ENCODE measurements around the gene ALDH5A1.

Gene ALDH5A1

DNA sequence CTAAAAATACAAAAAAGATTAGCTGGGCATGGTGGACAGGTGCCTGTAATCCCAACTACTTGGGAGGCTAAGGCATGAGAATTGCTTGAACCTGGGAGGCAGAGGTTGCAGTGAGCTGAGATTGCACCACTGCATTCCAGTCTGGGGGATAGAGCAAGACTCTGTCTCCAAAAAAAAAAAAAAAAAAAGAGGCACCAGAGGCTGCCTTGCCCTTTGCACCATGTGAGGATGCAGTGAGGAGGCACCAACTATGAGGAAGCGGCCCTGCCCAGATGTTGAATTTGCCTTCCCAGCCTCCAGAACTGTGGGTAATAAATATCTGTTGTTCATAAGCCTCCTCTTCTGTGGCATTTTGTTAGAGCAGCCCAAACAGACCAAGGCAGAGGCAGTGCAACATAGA, 54.4 kb downstream of the ALDH5A1 start:
- TF ChIP-seq POLR2A (IDR thresholded peaks at IDR 0.05; ENCODE audit: low read length) (no peak), GATA1 (IDR thresholded peaks at IDR 0.05; ENCODE audit: low read depth, low read length) (no peak)
- no peak for DNase-seq

DNA sequence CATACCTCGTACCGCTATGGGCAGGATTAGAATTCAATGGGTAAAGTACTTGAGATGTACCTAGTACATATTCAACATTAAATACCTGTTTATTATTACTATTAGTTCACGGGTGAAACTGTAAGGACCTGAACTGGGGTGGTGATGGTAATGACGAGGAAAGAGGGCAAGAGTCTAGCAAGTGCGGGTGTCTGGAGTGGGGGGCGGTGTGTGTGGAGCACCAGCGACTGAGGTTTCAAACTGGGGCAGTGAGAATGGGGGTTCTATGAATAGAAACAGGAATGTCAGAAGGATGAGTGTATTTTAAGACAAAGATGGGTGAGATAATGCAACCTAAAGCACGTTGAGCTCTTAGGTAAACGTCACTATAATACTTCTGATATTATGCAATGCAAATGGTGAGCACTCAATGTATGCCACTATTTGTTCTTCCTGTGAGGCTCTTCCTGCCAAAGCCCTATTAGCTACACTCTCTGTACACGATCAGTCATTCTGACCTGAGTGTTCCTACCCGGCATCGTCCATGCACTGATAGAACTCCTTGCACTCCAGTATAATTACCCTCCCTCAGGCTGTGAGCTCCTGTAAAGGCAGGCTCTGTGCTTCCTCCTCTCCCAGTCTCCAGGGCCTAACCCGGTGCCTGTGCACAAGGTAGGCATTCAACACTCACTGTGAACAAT, 55.0 kb downstream of the ALDH5A1 start:
- no peak for TF ChIP-seq GATA1 (IDR thresholded peaks at IDR 0.05; ENCODE audit: low read depth, low read length)
- TF ChIP-seq POLR2A (IDR thresholded peaks at IDR 0.05; ENCODE audit: low read length) = no peak
- no peak for DNase-seq

DNA sequence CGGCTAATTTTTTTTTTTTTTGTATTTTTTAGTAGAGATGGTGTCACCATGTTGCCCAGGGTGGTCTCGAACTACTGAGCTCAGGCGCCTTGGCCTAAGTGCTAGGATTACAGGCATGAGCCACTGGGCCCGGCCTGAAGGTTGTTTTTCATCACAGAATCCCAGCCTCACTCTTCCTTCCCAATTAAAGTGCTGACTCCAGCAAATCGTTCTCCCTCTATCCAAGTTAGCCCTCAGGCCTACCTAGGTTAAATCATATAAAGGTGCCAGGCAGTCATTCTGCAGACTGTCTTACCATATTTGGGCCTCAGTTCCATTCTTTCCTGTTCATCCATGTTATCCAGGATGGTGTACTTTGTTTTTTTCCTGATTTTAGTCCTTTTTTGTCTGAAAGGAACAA, 56.4 kb downstream of the ALDH5A1 start:
- TF ChIP-seq GATA1 (IDR thresholded peaks at IDR 0.05; ENCODE audit: low read depth, low read length) = no peak
- TF ChIP-seq POLR2A (IDR thresholded peaks at IDR 0.05; ENCODE audit: low read length) = no peak
- DNase-seq = no peak

DNA sequence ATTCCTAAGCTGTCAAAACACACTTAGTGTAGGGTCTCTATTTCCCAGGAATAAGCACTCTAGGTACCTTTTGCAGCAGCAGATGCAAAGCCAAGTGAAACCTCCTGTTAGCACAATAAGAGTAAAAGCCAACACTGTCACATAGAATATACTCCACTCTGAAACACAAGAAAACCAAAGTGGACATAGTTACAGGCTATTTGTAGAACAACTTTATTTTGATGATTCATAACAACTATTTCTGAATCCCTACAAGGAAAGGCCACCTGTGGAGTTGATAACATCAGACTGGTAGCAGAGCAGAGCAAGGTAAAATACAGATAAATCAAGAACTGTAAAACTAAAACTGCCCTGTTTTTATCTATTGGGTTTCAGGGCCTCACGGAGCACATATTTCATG, 59.7 kb downstream of the ALDH5A1 start:
- DNase-seq = no peak

DNA sequence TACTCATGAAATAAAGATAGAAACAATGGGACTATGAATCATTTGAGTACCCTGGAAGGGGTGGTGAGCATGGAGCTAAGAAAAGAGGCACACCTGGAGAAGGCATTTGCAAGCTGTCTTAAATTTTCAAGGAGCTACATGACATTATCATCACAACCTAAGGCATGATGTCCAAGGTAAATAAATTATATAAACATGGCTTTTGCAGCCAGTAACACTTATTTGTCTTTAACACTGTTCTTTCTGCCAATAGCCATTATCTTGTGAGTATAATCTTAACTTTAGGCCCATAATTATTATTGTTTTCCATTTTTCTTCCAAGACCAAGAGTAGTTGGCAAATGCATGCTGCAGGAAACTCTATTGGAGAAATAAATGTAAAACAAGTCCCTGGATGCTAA, 63.7 kb downstream of the ALDH5A1 start:
- TF ChIP-seq POLR2A (IDR thresholded peaks at IDR 0.05; ENCODE audit: low read length) (no peak), GATA1 (IDR thresholded peaks at IDR 0.05; ENCODE audit: low read depth, low read length) (no peak)

More for the DNA sequence above, 59.7 kb downstream of the ALDH5A1 start:
- TF ChIP-seq GATA1 (IDR thresholded peaks at IDR 0.05; ENCODE audit: low read depth, low read length) (no peak), POLR2A (IDR thresholded peaks at IDR 0.05; ENCODE audit: low read length) (no peak)

DNA sequence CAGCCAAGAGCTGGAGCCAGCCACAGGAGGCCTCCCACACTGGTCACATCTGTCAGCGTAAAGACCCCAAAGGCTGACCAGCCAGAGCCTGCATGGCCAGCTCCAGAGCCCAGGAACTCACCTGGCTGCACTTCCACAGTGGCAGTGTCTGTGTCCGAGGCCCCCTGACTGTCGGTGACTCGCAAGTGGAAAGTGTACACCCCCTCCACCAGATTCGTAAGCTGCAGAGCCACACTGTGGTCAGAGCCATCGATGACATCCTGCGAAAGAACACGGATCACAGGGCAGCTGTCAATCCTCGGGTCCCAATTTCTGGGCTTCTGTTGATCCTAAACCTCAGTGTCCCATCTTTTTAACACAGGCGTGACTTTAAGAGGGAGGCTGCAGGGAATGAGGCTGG, 69.3 kb downstream of the ALDH5A1 start:
- no peak for TF ChIP-seq GATA1 (IDR thresholded peaks at IDR 0.05; ENCODE audit: low read depth, low read length)
- no peak for TF ChIP-seq POLR2A (IDR thresholded peaks at IDR 0.05; ENCODE audit: low read length)
- DNase-seq = no peak

More for the DNA sequence above, 63.7 kb downstream of the ALDH5A1 start:
- no peak for DNase-seq

DNA sequence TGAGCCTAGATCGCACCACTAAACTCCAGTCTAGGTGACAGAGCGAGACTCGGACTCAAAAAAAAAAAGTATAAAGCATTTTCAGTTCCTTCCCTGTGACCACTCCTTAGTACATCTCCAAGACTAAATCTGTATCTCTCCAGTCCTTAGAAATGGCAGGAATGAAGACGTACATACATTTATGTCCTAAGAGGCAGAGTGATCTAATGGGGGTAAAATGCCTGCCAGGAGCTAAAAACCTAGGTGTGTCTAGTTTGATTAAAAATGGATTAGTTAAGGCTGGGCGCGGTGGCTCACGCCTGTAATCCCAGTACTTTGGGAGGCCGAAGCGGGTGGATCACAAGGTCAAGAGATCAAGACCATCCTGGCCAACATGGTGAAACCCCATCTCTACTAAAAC, 70.4 kb downstream of the ALDH5A1 start:
- no peak for TF ChIP-seq GATA1 (IDR thresholded peaks at IDR 0.05; ENCODE audit: low read depth, low read length)
- no peak for TF ChIP-seq POLR2A (IDR thresholded peaks at IDR 0.05; ENCODE audit: low read length)
- DNase-seq = no peak

DNA sequence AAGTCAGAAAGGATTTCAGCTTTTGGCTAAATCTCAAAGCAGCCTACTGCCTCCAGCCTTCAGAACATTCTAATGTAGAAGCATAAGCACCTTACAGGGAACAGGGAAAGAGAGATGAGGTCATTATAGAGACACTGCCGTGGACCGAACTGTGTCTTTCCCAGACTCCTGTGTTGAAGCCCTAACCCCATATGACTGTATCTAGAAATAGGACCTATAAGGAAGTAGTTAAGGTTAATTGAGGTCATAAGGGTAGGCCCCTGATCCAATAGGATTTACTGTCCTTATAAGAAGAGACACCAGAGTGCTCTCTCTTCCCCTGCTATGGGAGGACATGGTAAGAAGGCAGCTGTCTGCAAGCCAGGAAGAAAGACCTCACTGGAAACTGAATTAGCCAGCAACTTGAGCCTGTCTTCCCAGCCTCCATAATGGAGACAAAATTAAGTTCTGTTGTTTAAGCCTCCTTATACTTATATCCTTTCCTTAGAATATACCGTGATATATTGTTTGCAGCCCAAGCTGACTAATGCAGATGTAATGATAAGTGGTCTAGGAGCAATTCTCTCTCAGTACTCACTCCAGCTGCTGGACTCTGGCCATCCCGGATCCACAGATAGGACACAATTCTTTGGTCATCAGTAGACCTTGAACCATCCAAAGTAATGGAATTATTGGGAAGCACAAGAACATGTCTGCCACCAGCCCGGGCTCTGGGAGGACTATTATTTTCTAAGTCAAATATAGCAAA, 71.4 kb downstream of the ALDH5A1 start:
- TF ChIP-seq POLR2A (IDR thresholded peaks at IDR 0.05; ENCODE audit: low read length) = no peak
- TF ChIP-seq GATA1 (IDR thresholded peaks at IDR 0.05; ENCODE audit: low read depth, low read length) = no peak
- no peak for DNase-seq

DNA sequence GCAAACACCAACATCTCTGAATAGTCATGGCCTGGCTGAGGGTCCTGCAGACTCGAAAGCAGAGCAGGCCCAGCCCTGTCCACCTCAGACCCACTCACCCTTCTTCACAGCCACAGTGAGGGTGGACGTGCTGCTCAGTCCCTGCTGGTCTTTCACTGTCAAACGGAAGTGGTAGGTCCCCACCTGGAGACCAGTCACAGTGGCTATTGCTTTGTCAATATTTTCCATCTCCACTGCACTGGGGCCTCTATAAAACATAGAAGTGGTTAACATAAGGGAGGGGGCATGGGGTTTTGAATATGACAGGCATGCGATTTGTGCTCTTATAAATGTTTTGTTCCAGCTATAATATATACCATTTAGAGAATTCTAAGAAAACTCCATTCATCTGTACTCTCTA, 73.9 kb downstream of the ALDH5A1 start:
- no peak for TF ChIP-seq POLR2A (IDR thresholded peaks at IDR 0.05; ENCODE audit: low read length)
- TF ChIP-seq GATA1 (IDR thresholded peaks at IDR 0.05; ENCODE audit: low read depth, low read length) = no peak
- no peak for DNase-seq

DNA sequence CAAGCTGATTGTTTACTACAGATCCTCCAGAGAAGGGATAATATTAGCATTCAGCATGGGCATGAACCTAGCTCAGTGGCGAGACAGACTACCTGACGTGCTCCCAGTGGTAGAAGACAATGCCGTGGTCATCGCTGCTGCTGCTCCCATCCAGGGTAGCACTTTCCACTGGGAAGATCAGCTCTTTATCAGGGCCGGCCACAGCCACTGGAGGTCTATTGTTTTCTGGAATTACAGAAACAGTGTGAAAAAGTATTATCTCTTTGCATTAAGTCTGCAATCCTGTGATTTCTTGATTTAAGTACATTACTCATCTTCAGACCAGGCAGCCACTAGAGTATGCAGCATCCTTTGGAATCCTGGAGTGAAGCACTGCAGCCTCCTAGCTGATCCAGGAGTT, 75.0 kb downstream of the ALDH5A1 start:
- TF ChIP-seq POLR2A (IDR thresholded peaks at IDR 0.05; ENCODE audit: low read length) = no peak
- TF ChIP-seq GATA1 (IDR thresholded peaks at IDR 0.05; ENCODE audit: low read depth, low read length) = no peak
- DNase-seq = no peak

DNA sequence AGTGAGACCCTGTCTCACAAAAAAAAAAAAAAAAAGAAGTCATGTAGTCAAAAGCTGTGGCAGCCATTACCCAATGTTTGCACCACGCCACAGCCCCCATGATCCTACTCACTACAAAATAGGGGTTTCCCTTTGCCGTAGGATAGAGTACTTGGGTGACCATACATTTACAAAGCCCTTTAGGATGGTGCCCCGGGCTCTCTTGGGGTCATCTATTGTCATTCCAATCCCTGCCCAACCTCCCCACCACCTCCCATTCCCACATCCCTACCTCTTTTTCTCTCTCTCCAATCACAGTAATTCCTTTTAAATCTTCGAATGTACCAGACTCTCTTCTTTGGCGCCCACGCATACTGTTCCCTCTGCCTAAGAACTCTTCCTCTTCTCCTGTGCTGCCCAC, 76.6 kb downstream of the ALDH5A1 start:
- no peak for DNase-seq
- TF ChIP-seq GATA1 (IDR thresholded peaks at IDR 0.05; ENCODE audit: low read depth, low read length) = no peak
- TF ChIP-seq POLR2A (IDR thresholded peaks at IDR 0.05; ENCODE audit: low read length) = no peak

DNA sequence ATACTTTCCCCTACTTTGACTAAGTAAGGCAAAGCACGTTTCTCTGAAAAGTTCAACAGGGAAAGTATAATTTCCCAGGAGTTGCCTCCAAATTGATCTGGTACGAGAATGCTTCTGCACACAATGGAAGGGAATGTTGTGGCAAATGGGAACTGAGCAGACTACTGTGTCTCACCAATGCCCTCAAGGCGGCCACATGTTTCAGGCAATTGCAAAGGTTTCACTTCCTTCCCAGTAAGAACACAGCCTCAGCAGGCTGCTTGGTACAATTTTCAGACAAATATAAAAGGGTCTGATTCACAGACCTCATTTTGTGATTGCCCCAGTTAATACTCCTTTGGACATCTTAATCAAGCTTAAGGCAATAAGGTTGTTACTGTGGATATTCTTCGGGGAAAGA, 80.0 kb downstream of the ALDH5A1 start:
- TF ChIP-seq GATA1 (IDR thresholded peaks at IDR 0.05; ENCODE audit: low read depth, low read length) (no peak), POLR2A (IDR thresholded peaks at IDR 0.05; ENCODE audit: low read length) (no peak)
- DNase-seq = no peak

DNA sequence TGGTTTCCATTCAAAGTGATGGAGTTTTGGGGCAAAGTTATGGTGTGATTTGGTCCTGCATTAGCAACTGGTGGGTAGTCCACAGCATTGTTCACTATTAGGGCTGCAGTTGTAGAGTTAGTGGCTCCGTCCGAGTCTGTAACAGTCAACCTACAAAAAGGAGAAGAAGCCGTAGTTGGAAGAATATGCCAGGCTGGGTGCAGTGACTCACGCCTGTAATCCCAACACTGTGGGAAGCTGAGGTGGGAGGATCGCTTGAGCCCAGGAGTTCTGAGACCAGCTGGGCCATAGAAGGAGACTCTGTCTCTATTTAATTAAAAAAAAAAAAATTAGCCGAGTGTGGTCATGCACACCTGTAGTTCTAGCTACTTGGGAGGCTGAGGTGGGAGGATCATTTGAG, 81.7 kb downstream of the ALDH5A1 start:
- no peak for TF ChIP-seq POLR2A (IDR thresholded peaks at IDR 0.05; ENCODE audit: low read length)
- no peak for TF ChIP-seq GATA1 (IDR thresholded peaks at IDR 0.05; ENCODE audit: low read depth, low read length)
- no peak for DNase-seq

DNA sequence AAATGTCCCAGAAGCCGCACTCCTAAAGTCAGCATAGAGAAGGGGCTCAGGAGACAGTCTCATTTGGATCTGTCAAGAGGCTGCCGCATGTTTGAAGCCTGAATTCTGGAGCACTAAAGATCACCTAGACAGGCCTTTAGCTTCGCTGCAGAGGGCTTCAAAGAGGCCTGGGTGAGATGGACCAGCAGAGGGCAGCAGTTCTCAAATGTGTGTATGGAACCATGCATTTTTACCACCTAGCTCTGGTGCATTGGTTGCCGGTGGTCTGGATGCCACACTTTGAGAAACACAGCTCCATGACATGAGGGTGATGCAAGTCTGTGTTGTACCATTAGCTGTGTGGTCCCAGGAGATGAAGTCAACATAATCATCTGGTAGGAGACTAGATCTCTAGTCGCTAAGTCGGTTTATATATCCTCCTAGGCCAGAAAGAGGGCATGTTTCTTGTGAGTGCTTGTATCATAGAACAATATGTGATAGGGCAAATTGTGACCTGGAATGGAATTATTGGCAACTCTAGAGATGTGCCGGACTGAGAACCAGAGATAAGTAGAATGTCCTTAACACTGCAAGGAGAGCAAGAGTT, 86.4 kb downstream of the ALDH5A1 start:
- DNase-seq = peak; percentile 67 to 84
- no peak for TF ChIP-seq GATA1 (IDR thresholded peaks at IDR 0.05; ENCODE audit: low read depth, low read length)

All from erythroblast (primary cell).